Head of caudate nucleus (tissue), 42 donors: ENCODE data around the gene RPGRIP1L.

Source experiments
- DNase-seq, 42 donors: peaks; one replicate each; pipeline versions ENCODE4 v3.0.0 to v3.0.0-alpha.2; 2020 to 2021; ENCODE audit warnings: mixed read lengths in 7 of 42
- intact Hi-C: fragments of 100-400 bp; cut with DNase I; formaldehyde crosslinking; loops from one replicate; pipeline ENCODE4 v1.15.0; 2022

The RPGRIP1L gene

GRCh38 chr16:53571763-53572162, 131.9 kb downstream of the RPGRIP1L start:
- intact Hi-C loops = no loop called here
- DNase-seq = no peak

- no peak for DNase-seq
- intact Hi-C loops = no loop called here
Measured at GRCh38 chr16:53566552-53567245, 137.0 kb downstream of the RPGRIP1L start.

- intact Hi-C loops = no loop called here
- peak in 1 of 42 donors; percentile 29 for DNase-seq
Measured at GRCh38 chr16:53565296-53565863, 138.3 kb downstream of the RPGRIP1L start.

- DNase-seq = no peak
- intact Hi-C loops = no loop called here
Measured at GRCh38 chr16:53563426-53563825, 140.2 kb downstream of the RPGRIP1L start.

DNA sequence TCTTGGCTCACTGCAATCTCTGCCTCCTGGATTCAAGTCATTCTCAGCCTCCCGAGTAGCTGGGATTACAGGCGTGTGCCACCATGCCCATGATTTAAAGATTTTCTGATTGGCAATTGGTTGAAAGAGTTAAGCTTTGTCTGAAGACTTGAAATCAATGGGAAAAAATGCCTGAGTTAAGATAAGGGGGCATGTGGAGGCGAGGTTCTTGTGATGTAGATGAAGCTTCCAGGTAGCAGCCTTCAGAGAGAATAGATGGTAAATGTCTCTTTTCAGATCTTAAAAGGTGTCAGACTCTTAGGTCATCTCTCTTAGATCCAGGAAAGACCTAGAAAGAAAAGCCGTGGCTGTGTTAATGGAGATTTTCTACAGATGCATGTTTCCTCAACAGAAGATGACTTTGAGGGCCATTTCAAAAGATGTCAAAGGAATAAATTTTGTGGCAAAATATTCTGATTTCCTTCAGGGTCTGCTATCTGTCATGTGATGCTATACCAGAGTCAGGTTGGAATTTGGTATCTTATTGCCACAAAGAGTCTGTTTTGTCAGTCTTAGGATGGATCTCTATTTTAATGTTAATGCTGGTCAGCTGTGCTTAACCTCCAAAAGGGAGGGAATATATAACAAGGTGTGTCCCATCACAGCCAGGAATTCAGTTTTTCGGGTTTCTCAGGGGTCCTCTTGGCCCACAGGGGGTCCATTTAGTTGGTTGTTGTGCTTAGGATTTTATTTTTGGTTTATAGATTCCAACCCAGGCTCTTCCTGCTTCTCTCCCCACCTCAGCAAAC, 142.4 kb downstream of the RPGRIP1L start:
- intact Hi-C loops = no loop called here
- no peak for DNase-seq

DNA sequence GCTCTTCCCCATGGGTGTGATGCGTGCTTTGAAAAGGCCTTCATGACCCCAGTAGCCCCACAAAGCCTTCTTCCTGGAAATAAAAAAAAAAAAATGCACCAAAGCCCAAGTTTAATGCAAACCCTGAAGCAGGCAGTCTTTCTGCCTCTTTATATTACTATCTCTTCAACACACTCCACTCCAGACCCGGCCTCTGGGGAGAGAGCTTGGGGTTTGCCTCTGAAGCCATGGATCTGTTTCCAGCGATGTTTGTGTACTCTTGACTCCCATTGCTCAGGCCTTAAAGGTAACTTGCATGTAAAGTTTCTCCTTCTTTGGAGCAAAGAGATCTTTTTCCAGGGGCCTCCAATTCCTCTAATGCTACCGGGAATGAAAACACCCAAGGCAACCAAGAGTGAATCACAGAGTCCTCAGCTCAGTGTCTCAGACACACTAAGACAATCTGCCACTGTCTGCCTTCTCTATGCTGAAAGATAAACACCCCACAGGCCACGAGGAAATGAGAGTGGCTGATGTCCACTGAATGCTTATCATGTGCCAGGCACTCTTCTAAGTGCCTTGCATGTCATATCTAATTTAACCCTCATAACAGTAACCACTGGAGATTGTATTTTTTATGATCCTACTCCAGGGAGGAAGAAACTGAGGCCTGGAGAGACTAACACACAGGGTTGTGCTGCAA, 144.2 kb downstream of the RPGRIP1L start:
- intact Hi-C loops = no loop called here
- DNase-seq = no peak

GRCh38 chr16:53558710-53559109, 144.9 kb downstream of the RPGRIP1L start:
- intact Hi-C loops = no loop called here
- peak in 1 of 42 donors; percentile 21 for DNase-seq

- intact Hi-C loops = no loop called here
- no peak for DNase-seq
Measured at GRCh38 chr16:53556521-53556920, 147.1 kb downstream of the RPGRIP1L start.

DNA sequence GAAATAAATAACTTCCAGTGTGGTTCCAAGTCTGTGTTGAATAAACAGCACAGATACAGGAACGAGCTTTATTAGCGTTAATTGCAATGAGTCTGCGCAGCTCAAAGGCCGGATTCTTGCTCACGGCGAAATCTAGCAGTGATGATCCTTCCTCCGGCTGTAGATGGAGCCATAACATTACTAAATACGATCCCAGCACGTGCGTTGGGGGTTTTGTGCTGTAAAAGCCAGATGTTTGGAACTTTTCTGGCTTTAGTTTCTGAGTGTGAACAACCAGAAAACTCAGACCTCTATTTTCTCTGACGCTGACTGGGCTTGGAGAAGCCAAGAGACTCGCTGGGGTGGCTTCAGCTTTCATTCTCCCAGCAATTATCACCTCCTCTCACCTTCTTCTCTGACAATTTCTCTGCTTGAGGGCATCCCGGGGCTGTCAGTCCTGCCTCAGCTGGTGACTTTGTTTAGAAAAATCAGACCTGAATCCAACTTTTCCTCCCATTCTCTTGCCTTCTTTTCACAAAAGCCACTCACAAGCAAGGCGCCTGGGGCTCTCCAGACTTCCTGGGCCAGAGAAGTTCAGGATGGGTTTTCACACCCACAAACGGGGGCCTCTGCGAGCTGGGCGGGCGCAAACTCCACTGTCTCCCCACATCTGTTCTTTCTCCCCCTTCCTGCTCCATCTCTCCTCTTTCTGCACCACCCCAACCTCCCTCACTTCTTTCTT, 153.5 kb downstream of the RPGRIP1L start:
- intact Hi-C loops = no loop called here
- DNase-seq = peak; percentile 40 to 86 (median 68)
